HG03378 (cell line): ENCODE measurements around the gene MSANTD7.

Source experiments
- ATAC-seq: cut with Tn5 transposase; IDR thresholded peaks from one replicate; pipeline ENCODE4 v1.9.1; 2021; ENCODE audit warnings: mild to moderate bottlenecking, moderate library complexity; ENCODE audit not compliant: unreplicated experiment

Gene MSANTD7

DNA sequence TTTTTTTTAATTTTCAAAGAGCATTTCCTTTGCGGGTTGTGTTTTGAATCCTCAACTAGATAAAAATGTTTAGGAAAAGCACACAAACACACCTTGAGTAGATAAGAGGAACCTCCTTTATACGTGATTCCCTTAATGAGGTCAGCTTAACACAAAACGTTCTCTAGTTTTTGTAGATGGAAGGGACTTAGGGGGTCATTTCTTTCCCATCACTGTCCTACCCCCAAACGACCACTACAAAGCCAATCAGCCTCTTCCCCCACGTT lies 41.8 kb downstream of the MSANTD7 start:
- ATAC-seq = no peak

DNA sequence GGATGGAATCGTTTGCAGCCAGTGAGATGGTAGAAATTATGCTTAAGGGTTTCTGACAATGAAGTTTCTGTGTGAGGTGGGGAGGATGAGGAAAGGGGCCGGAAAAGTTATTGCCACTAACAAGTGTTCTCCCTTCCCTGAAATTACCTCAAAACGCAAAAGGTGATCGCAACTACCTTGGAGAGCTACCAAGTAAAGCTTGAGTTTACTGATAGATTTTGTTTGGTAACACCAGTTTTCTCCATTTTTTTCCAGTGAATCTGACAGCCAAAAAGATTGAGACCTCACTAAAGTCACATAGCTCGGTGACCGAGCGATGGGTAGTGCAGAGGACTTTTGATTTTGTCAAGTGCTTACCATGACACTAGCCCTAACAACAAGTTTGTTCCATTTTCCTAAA lies 42.1 kb downstream of the MSANTD7 start:
- no peak for ATAC-seq

DNA sequence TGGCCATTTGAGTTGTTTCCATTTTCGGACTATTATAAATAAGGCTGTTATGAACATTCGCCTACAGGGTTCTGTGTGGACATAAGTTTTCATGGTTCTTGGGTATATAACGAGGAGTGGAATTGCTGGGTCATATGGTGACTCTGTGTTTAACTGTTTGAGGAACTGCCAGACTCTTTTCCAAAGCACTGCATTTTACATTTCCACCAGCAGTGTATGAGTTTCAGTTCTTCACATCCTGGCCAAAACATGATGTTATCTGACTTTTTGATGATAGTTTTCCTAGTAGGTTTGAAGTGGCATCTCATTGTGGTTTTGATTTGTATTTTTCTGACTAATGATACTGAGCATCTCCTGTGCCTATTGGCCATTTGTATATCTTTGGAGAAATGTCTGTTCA lies 46.0 kb downstream of the MSANTD7 start:
- no peak for ATAC-seq
